HG03457 (cell line): Measurements from ENCODE around the gene COL6A2.

Experiments used
- ATAC-seq: cut with Tn5 transposase; IDR thresholded peaks from one replicate; pipeline ENCODE4 v1.9.1; 2021; ENCODE audit warnings: moderate number of reproducible peaks; ENCODE audit not compliant: unreplicated experiment

COL6A2 gene

GRCh38 chr21:46154155-46154954 is 56.4 kb downstream of the COL6A2 start:
- ATAC-seq: no peak

GRCh38 chr21:46154955-46155513 is 57.1 kb downstream of the COL6A2 start:
- no peak for ATAC-seq

- no peak for ATAC-seq
Measured at GRCh38 chr21:46155514-46156377, 57.8 kb downstream of the COL6A2 start, which contains the start of gene FTCD. TSS of gene FTCD (minus strand) at chr21:46155579. CDS start at chr21:46155523, 56 bp downstream.

- ATAC-seq: no peak
Measured at GRCh38 chr21:46156378-46156645, 58.4 kb downstream of the COL6A2 start.

- no peak for ATAC-seq
Measured at GRCh38 chr21:46156678-46157077, 58.8 kb downstream of the COL6A2 start.

- no peak for ATAC-seq
Measured at GRCh38 chr21:46157396-46157986, 59.6 kb downstream of the COL6A2 start.

- ATAC-seq: no peak
Measured at GRCh38 chr21:46157987-46158451, 60.1 kb downstream of the COL6A2 start.

GRCh38 chr21:46158666-46159300 is 60.9 kb downstream of the COL6A2 start:
- ATAC-seq: no peak

GRCh38 chr21:46159390-46159789 is 61.5 kb downstream of the COL6A2 start:
- ATAC-seq: no peak

GRCh38 chr21:46159841-46160656 is 62.1 kb downstream of the COL6A2 start:
- ATAC-seq: no peak

- no peak for ATAC-seq
Measured at GRCh38 chr21:46160657-46160906, 62.7 kb downstream of the COL6A2 start.

GRCh38 chr21:46160907-46161632 is 63.2 kb downstream of the COL6A2 start:
- ATAC-seq: no peak

- no peak for ATAC-seq
Measured at GRCh38 chr21:46161633-46162592, 64.0 kb downstream of the COL6A2 start.

- ATAC-seq: no peak
Measured at GRCh38 chr21:46163380-46163779, 65.5 kb downstream of the COL6A2 start.

GRCh38 chr21:46165098-46165497 is 67.2 kb downstream of the COL6A2 start:
- ATAC-seq: no peak

GRCh38 chr21:46168238-46168637 is 70.3 kb downstream of the COL6A2 start:
- no peak for ATAC-seq

GRCh38 chr21:46168659-46169386 is 70.9 kb downstream of the COL6A2 start:
- no peak for ATAC-seq
